HEK293 (cell line): ENCODE data around the gene MRPS24.

ENCODE experiments used
- CTCF ChIP-seq: fragments of 450-650 bp; formaldehyde crosslinking; IDR thresholded peaks from 2 replicates; pipeline ENCODE4 v1.5.1; 2016; ENCODE audit warnings: missing biosample characterization, missing genetic modification characterization
- EGR2 ChIP-seq: fragments of 450-650 bp; formaldehyde crosslinking; IDR thresholded peaks from 2 replicates; pipeline ENCODE4 v1.5.1; 2016; ENCODE audit warnings: low read depth, missing biosample characterization, missing genetic modification characterization
- SP3 ChIP-seq: fragments of 450-650 bp; formaldehyde crosslinking; IDR thresholded peaks from 2 replicates; pipeline ENCODE4 v1.5.1; 2016; ENCODE audit warnings: missing biosample characterization, missing genetic modification characterization
- ZBTB20 ChIP-seq: fragments of 450-650 bp; formaldehyde crosslinking; IDR thresholded peaks from 2 replicates; pipeline ENCODE4 v1.5.1; 2016; ENCODE audit warnings: missing biosample characterization, missing genetic modification characterization
- ZNF24 ChIP-seq: fragments of 450-650 bp; formaldehyde crosslinking; IDR thresholded peaks from 2 replicates; pipeline ENCODE4 v1.5.1; 2016; ENCODE audit warnings: missing biosample characterization, missing genetic modification characterization
- ZNF274 ChIP-seq, 2 experiments: fragments of 200-500 bp in 1 of 2; fragments of 450-650 bp in 1 of 2; sonication (Bioruptor generic) in 1 of 2; formaldehyde crosslinking in 1 of 2; IDR thresholded peaks; 2 replicates each; pipeline versions ENCODE4 v1.5.1 to v1.6.1; 2014 to 2016; ENCODE audit warnings: borderline replicate concordance in 1 of 2, inconsistent platforms in 1 of 2, low read length in 1 of 2, missing biosample characterization in 1 of 2, missing genetic modification characterization in 1 of 2
- ZNF830 ChIP-seq: fragments of 450-650 bp; IDR thresholded peaks from 2 replicates; pipeline ENCODE4 v1.5.0; 2018; ENCODE audit warnings: missing biosample characterization, missing genetic modification characterization, low read depth, mild to moderate bottlenecking, moderate library complexity

GRCh38 chr7:43843296-43843695, 26.0 kb downstream of the MRPS24 start:
- TF ChIP-seq ZNF274 (IDR thresholded peaks at IDR 0.05; ENCODE audit: low read length) (no peak), ZNF274 (tag by site-specific recombination; IDR thresholded peaks at IDR 0.05; ENCODE audit: borderline replicate concordance) (no peak), CTCF (tag by site-specific recombination) (no peak), SP3 (tag by site-specific recombination) (no peak), ZNF24 (tag by site-specific recombination) (no peak), ZBTB20 (no peak), EGR2 (tag by site-specific recombination) (no peak), ZNF830 (tag by site-specific recombination) (no peak)
